CD4-positive, alpha-beta T cell treated with Interleukin-10 for 1 hour (primary cell): Measurements from ENCODE around the gene CPN1.

Experiments used
- DNase-seq: peaks from one replicate; pipeline ENCODE4 v3.0.0-alpha.2; 2020

The CPN1 gene

GRCh38 chr10:99995269-99995668 lies 86.4 kb downstream of the CPN1 start:
- no peak for DNase-seq

DNA sequence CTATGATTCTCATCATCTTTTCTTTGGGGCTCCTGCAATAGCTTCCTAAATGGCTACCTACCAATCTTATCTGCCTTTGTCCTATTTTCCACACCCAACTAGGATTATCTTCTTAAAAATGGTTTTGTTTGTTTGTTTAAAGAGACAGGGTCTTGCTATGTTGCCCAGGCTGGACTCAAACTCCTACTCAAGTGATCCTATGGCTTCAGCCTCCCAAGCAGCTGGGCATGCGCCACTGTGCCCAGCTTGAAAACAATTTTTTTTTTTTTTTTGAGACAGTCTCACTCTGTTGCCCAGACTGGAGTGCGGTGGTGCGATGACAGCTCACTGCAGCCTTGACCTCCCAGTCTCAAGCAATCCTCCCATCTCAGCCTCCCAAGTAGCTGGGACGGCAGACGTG lies 86.9 kb downstream of the CPN1 start:
- no peak for DNase-seq

DNA sequence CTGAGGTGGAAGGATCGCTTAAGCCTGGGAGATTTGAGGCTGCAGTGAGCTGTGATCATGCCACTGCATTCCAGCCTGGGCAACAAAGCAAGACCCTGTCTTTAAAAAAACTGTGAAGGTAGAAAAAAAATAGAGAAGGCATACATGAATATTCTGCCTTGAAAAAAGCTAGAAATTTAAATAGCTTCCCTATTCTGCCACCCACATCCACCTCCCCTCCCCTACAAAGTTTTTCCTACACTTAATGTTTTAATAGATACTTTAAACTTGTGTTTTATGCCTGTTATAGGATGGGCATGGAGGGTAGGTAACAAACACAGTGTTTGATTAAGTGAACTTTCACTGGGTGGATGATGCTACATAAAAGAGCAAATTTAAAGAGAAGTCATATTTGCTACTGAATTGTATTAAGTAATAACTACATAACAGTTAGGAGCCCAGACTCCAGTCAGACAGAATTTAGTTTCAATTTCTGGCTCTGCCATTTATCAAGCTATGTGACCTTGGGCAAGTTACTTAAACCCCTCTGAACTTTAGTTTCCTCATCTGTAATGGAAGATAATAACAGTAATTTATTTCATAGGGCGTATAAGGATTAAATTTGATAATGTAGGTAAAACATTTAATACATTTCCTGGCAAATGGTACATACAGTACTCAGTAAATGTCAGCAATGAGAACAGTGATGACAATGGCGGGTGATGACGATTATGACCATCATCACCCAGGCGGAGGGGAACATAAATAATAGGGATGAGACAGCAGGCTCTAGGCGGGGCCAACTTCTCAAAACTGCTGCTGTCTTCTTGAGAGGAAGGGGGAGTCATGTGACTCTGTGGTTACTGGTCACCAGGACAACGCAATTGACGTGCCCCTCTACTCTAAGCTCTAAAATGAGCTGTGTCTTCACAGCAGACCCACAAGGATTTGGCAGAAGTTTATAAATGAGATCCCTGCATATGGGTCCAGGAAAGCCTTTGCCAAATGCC lies 87.7 kb downstream of the CPN1 start:
- peak; percentile 58 for DNase-seq
